Esophagus mucosa (tissue), 1 donor: ENCODE data around the gene C6orf47. TPM values are rescaled to one million over a fixed set of nuclear protein-coding genes. Genes with fewer than 3 reads are reported as not detected.

Experiments used
- ATAC-seq: fragments of 200-7000 bp; cut with Tn5 transposase; one replicate; pipeline ENCODE4 v1.9.1; 2020
- total RNA-seq: library from RNA; stranded (reverse); gene quantifications from one replicate; pipeline ENCODE4 v1.2.4, GENCODE V29; 2023
- donor health status: DM: yes; HTN: yes; CAD: no.

The C6orf47 gene
- total RNA-seq, 1 donor from 2014 or later: 18.1 TPM

DNA sequence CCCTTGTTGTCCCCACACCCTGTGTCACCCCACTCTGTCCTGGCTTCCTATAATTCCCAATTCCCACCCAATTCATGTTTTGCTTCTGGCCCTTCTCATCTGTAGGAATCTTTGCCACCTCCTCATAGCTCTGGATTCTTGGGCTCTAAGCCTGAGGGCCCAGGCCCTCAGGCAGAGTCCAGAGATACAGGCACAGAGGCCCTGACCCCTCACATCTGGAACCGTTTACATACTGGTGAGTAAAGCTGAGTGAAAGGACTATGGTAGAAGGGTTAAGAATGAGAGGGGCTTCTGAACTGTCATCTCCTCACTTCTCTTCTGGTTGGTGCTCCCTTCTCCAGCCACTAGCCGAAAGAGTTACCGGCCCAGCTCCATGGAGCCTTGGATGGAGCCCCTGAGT lies 26.4 kb downstream of the C6orf47 start:
- ATAC-seq: no peak

DNA sequence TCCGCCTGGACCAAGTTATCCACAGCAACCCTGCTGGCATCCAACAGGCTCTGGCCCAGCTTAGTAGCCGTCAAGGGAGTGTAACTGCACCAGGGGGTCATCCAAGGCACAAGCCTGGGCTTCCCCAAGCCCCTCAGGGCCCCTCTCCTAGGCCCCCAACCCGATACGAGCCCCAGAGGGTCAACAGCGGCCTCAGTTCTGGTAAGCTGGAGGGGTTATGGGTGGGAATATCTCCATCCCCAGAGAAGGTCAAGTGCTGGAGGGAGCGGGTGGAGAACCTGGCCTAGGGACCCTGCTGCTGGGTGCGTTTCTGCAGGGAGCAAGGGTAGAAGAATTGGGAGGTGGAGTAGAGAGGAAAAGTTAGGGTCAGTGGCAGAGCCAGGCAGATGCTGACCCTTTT lies 27.1 kb downstream of the C6orf47 start:
- ATAC-seq: no peak

- ATAC-seq: no peak
Measured at GRCh38 chr6:31632279-31632946, 28.2 kb downstream of the C6orf47 start.

DNA sequence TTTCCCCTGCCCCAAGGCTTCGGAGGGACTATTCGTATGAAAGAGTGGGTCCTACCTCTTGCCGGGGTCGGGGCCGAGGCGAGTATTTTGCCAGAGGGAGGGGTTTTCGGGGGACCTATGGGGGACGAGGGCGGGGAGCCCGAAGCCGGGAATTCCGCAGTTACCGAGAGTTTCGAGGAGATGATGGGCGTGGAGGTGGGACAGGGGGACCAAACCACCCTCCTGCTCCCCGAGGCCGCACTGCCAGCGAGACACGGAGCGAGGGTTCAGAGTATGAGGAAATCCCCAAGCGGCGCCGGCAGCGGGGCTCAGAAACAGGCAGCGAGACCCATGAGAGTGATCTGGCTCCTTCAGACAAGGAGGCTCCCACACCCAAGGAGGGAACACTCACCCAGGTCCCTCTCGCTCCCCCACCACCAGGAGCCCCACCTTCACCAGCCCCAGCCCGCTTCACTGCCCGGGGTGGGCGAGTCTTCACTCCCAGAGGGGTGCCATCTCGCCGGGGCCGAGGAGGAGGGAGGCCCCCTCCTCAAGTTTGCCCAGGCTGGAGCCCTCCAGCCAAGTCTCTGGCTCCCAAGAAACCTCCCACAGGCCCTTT lies 28.8 kb downstream of the C6orf47 start:
- ATAC-seq: no peak

GRCh38 chr6:31631209-31631608 lies 29.4 kb downstream of the C6orf47 start:
- no peak for ATAC-seq

- ATAC-seq: no peak
Measured at GRCh38 chr6:31630177-31630934, 30.2 kb downstream of the C6orf47 start.

- ATAC-seq: no peak
Measured at GRCh38 chr6:31629014-31629413, 31.6 kb downstream of the C6orf47 start.

DNA sequence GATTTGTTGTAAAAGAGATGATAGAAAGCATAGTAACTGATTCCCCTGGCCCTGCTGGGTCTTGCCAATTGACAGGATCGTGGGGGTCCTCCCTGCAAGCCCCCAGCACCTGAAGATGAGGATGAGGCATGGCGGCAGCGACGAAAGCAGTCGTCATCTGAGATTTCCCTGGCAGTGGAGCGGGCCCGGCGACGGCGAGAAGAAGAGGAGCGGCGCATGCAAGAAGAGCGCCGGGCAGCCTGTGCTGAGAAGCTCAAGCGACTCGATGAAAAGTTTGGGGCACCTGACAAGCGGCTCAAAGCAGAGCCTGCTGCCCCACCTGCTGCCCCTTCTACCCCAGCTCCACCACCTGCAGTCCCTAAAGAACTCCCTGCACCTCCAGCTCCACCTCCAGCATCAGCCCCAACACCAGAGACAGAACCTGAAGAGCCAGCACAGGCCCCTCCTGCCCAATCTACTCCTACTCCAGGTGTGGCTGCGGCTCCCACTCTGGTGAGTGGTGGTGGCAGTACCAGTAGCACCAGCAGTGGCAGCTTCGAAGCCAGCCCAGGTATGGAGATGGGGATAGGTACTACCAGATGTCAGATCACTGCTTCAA lies 32.8 kb downstream of the C6orf47 start:
- no peak for ATAC-seq

DNA sequence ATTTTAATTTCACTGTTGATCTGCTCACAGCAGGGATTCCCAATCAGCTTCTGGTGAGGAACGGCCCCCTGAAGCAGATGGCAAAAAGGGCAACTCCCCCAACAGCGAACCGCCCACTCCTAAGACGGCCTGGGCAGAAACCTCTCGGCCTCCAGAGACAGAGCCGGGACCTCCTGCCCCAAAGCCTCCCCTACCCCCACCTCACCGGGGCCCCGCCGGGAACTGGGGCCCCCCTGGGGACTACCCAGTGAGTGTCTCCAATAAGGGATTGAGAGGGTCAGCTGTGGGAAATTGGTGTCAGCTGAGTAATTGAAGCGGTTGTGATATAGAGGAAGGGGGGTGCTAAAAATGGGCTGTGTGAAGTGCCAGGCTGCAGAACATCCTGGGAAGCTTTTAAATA lies 33.6 kb downstream of the C6orf47 start:
- ATAC-seq: no peak

DNA sequence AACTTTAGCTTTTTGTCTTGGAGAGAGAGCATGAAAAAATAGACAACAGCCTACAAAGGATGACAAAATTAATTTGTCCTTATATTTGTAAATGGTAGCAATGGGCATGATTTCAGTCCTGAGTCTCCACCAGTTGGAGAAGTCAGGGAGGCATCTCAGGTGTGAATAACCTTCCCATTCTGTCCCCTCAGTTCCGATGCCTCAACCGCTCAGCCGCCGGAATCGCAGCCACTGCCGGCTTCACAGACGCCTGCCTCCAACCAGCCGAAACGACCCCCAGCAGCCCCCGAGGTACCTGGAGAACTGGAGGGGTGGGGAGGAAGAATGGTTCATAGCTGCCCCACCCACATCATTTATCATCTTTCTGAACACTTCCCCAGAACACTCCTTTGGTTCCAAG lies 36.5 kb downstream of the C6orf47 start:
- no peak for ATAC-seq

- peak; percentile 2 for ATAC-seq
Measured at GRCh38 chr6:31622684-31623091, 37.9 kb downstream of the C6orf47 start.

DNA sequence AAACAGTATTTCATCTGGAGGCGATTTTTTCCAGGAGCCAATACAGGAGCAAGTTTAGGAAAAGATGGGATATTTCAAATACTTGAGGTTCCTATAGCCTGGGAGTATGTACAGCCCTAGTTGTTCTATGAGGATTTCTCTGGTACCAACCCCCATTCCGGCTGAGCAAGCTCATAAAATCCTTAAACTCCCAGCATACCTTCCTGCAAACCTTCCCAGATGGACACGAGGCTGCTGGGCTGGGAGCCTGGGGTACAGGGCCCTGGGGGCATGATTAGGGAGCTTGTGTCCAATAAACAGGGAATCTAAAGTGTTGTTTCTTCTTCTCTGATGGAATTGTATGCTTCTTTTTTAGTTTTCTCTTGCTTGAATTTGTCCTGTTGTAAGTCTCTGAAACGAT lies 38.6 kb downstream of the C6orf47 start:
- ATAC-seq: no peak

DNA sequence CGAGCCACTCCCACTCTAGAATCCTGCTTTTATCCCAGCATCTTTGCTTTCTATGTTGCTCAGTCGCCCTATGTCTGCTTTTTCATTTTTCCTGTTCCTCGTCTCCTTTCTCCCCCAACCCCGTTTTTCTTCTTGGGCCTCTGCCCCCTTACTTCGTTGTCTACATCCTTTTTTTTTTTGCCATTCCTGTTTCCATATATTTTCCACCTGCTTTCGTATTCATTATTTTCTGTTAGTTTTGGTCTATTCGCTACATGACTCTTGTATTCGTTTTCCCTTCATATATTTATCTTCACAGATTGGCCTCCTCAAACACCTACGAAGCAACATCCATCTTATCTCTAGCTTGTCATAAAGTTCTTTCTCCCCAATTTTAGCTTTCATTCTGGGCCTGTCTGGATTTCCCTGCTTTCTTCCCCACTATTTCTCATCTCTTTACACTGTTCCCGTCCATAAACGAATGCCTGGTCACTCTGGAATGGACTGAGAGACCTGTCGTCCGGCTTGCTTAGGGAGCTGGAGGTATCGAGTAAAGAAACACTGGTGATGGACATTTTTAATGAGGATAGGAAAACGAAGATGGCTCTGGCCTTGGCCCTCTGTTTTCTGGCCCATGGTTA lies 39.1 kb downstream of the C6orf47 start:
- ATAC-seq: no peak

- no peak for ATAC-seq
Measured at GRCh38 chr6:31620586-31621319, 39.8 kb downstream of the C6orf47 start, which contains the start of gene PRRC2A. Gene PRRC2A, plus strand, starts transcription at chr6:31620715. Its CDS starts 2,075 bp downstream, at chr6:31622790.

- peak; percentile 92 for ATAC-seq
Measured at GRCh38 chr6:31619805-31620585, 40.6 kb downstream of the C6orf47 start.

DNA sequence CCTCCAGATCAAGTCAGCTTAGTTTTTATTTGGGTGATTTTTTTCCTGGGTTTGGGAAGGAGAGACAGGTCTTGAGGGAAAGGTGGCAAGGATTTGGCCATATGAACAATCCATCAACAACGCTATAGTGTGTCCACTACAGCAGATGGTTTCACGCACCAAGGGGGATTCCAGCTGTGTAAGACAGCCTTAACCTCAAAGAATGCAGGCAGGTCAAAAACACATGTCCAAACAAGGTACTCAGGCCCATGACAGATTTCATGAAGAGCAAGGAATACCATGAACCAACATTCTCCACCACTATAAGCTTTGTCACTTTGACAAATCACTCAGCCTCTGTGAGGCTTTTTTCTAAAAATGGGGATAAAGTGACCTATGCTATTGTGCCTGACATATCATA lies 43.6 kb downstream of the C6orf47 start:
- no peak for ATAC-seq

GRCh38 chr6:31615748-31616147 lies 44.8 kb downstream of the C6orf47 start:
- ATAC-seq: no peak

DNA sequence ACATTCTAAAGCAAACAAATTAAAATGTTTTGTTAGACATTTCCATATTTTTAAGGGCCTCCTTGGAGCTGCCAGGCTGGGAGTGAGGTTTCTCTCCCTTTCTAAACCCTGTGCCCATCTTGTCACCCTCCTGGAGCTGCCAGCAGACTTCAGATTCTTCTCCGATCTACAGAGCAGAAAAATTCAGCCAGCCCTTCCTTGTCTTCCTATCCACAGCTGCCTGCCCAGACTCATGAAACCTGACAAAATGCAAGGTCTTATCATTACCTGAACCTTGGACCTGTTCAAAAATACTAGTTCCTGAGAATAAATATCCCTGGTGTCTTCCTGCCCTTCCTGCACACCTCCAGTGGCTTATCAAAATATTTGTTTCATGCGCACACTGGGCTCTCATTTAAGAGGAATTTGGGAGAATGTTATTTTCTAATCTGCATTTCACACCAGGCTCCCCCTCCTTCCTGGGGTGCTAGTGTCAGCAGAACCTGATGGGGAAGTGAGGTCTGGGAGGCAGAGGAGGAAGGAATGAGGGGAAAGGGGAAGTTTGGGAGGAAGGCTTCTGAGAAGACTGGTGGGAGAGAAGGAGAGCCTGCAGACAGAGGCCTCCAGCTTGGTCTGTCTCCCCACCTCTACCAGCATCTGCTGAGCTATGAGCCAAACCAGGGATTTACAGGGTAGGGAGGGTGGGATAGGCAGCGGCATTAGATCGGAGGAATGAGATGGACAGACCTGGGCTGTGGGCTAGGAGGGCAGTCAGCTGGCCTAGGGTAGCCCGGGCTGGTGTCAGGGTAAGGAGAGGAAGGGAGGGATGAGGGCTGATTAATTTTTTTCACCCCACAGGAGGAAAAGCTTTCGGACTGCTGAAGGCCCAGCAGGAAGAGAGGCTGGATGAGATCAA lies 45.6 kb downstream of the C6orf47 start, which contains the start of gene AIF1:
Gene AIF1, plus strand, starts transcription at position 551 of the 895 bp plus-strand sequence. Its CDS starts 96 bp downstream, at position 647.
- ATAC-seq: no peak

DNA sequence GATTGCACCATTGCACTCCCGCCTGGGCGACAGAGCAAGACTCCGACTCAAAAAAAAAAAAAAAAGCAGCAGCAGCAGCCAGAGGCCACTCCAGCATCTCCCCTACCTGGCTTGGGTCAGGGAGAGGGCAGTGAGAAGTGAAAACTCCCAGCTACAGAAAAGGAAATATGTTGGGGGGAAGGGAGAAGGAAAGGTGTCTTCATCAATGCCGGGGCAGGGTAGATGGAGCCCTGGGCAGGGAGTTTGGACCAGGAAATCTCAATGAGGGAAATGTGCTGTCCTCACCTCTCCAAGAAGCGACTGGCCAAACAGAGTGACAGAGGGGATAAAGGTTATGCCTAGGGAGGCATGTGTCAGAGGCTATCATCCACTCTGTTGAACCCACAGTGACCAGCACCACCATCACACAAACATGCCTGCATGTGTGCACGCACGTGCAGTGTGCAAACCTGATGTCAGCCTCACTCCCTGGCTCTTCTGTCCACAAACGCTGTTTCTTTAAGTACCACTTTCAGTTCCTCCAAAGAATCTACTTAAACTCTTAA lies 46.4 kb downstream of the C6orf47 start:
- ATAC-seq: no peak

- no peak for ATAC-seq
Measured at GRCh38 chr6:31610968-31611367, 49.6 kb downstream of the C6orf47 start.
